ENCODE results near the gene NDUFS7.

Gene NDUFS7

DNA sequence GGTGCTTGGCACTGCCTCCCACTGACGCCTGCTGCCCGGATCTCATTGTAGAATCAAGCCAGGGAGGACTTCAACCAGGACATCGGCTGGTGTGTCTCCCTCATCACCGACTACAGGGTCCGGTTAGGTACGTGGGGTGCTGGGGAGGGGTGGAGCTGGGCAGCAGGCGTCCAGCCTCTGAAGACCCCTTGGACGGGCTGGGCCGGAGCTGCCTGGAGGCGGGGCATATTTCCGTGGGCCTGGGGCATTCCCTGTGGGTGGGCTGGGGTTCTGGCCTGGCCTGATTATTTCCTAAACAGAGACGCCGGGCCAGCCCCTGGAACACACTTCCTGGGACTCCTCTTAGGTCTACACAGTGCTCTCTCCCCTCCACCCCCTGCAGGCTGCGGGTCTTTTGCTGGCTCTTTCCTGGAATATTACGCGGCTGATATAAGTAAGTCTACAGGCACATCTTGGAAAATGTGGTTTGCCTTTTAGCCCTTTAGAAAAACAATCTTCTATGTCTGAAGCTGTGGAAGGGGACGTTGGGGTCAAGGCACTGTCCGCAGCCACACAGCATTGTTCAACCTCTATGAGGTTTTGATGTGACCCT, 14.4 kb upstream of the NDUFS7 start:
- H2AFZ ChIP-seq: no peak overlapping the region
- H3K4me1 ChIP-seq: no peaks in the 10 kb centered on the region
- H3K36me3 ChIP-seq (ENCODE audit: control insufficient read depth, insufficient read depth, low read length): no peaks in the 10 kb centered on the region
- H3K9me3 ChIP-seq (ENCODE audit: control insufficient read depth, low read length): no peaks in the 10 kb centered on the region
- H3K9ac ChIP-seq: no peak overlapping the region
- H3K27ac ChIP-seq: no peak overlapping the region
- no peak for TF ChIP-seq CTCF (IDR thresholded peaks at IDR 0.05)
- no peak overlapping the region for H3K4me3 ChIP-seq (ENCODE audit: low read depth, low read length)
- H3K27me3 ChIP-seq (ENCODE audit: control insufficient read depth, insufficient read depth, low read length): no peaks in the 10 kb centered on the region
- no peak overlapping the region for H3K4me2 ChIP-seq (ENCODE audit: low read length)
- H3K79me2 ChIP-seq: no peaks in the 10 kb centered on the region

DNA sequence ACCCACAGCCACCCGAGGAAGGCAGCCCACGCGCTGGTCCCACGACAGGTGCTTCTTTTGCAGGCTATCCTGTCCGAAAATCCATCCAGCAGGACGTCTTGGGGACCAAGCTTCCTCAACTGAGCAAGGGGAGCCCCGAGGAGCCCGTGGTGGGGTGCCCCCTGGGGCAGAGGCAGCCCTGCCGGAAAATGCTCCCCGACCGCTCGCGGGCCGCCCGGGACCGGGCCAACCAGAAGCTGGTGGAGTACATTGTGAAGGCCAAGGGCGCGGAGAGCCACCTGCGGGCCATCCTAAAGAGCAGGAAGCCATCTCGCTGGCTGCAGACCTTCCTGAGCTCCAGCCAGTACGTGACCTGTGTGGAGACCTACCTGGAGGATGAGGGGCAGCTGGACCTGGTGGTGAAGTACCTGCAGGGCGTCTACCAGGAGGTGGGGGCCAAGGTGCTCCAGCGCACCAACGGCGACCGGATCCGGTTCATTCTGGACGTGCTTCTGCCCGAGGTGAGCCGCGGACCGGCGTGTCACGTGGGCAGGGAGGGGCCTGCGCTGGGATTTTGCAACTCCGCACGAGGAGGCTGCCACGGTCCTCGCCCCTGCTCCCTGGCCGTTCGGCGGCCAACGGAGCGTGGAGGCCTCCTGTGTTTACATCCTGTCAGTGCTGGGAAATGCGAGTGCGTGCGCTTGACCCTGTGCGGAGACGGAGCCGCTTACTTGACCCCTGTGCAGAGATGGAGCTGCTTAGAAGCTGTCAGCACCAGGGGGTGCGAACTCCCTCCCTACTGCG, 12.9 kb upstream of the NDUFS7 start:
- H3K4me2 ChIP-seq (ENCODE audit: low read length): no peak overlapping the region
- no peaks in the 10 kb centered on the region for H3K36me3 ChIP-seq (ENCODE audit: control insufficient read depth, insufficient read depth, low read length)
- no peaks in the 10 kb centered on the region for H3K4me1 ChIP-seq
- no peak overlapping the region for H3K27ac ChIP-seq
- no peak overlapping the region for H3K9ac ChIP-seq
- H3K79me2 ChIP-seq: no peaks in the 10 kb centered on the region
- TF ChIP-seq CTCF (IDR thresholded peaks at IDR 0.05): no peak
- no peak overlapping the region for H3K4me3 ChIP-seq (ENCODE audit: low read depth, low read length)
- H2AFZ ChIP-seq: no peak overlapping the region
- no peaks in the 10 kb centered on the region for H3K9me3 ChIP-seq (ENCODE audit: control insufficient read depth, low read length)
- H3K27me3 ChIP-seq (ENCODE audit: control insufficient read depth, insufficient read depth, low read length): no peaks in the 10 kb centered on the region

- H3K4me2 ChIP-seq (ENCODE audit: low read length): no peak overlapping the region
- no peak overlapping the region for H3K27ac ChIP-seq
- no peaks in the 10 kb centered on the region for H3K4me1 ChIP-seq
- H2AFZ ChIP-seq: no peak overlapping the region
- H3K4me3 ChIP-seq (ENCODE audit: low read depth, low read length): no peak overlapping the region
- no peak overlapping the region for H3K9ac ChIP-seq
- H3K79me2 ChIP-seq: no peaks in the 10 kb centered on the region
- no peaks in the 10 kb centered on the region for H3K9me3 ChIP-seq (ENCODE audit: control insufficient read depth, low read length)
- TF ChIP-seq CTCF (IDR thresholded peaks at IDR 0.05): no peak
- H3K36me3 ChIP-seq (ENCODE audit: control insufficient read depth, insufficient read depth, low read length): no peaks in the 10 kb centered on the region
- no peaks in the 10 kb centered on the region for H3K27me3 ChIP-seq (ENCODE audit: control insufficient read depth, insufficient read depth, low read length)
These were observed 10.6 kb upstream of the NDUFS7 start for GRCh38 chr19:1373042-1373533.

DNA sequence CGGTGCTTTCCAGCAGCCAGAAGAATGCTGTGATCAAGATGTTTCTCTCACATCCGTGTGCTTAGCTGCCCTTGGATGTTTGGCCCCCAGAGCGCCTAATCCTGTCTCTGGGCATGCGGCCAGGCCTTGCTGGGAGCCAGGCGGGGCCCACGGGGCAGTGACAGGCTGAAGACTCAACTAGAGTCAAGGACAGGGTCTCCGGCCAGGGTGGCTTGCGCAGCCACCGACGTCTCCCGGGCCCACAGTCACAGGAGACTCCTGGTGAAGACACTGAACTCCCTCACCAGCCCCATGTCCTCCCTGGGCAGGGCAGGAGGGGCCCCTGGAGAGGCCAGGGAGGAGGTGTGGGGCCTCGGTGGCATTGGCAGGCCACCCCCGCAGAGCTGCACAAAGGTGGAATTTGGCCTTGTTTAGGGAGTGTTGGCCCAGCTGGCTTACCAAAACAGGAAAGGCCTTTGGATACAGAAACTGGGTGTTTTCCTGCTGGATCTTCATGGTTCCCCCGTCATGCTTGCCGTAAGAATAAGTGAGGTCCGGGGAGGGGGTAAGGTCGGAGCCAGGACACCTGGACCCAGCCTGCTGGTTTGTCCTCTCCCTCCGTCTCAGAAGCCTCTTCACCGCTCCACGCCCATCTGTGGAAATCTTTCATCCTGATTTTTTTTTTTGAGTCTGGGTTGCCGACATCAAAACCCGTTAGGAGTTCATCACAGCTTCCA, 10.0 kb upstream of the NDUFS7 start:
- Histone ChIP-seq H3K36me3 (ENCODE audit: control insufficient read depth, insufficient read depth, low read length) (no peaks in the 10 kb centered on the region), H3K4me3 (ENCODE audit: low read depth, low read length) (no peak overlapping the region)

More for the DNA sequence above, 10.0 kb upstream of the NDUFS7 start:
- no peak overlapping the region for H3K9ac ChIP-seq
- TF ChIP-seq CTCF (IDR thresholded peaks at IDR 0.05): no peak
- no peaks in the 10 kb centered on the region for H3K79me2 ChIP-seq
- no peak overlapping the region for H2AFZ ChIP-seq
- no peaks in the 10 kb centered on the region for H3K27me3 ChIP-seq (ENCODE audit: control insufficient read depth, insufficient read depth, low read length)
- no peak overlapping the region for H3K27ac ChIP-seq
- no peaks in the 10 kb centered on the region for H3K4me1 ChIP-seq
- no peaks in the 10 kb centered on the region for H3K9me3 ChIP-seq (ENCODE audit: control insufficient read depth, low read length)
- no peak overlapping the region for H3K4me2 ChIP-seq (ENCODE audit: low read length)

All from parathyroid adenoma (tissue), 2 donors.